Upper lobe of left lung (tissue), 4 donors: ENCODE results near the gene DAPK2.
A peak's percentile ranks its signal among the peaks of the same experiment; 100 is the strongest.

Experiments used
- EP300 ChIP-seq, 4 donors: sonication (generic); formaldehyde crosslinking; IDR thresholded peaks; one replicate each; pipeline ENCODE4 v1.5.1; 2017; ENCODE audit warnings: antibody characterized with exemption in 4 of 4, control low read depth in 2 of 4
- POLR2A ChIP-seq, 4 donors: fragments of 450-650 bp; IDR thresholded peaks; one replicate each; pipeline ENCODE4 v1.5.1; 2016 to 2017; ENCODE audit warnings: antibody characterized with exemption in 4 of 4, mild to moderate bottlenecking in 2 of 4
- POLR2AphosphoS5 ChIP-seq, 2 donors: sonication (generic); formaldehyde crosslinking; IDR thresholded peaks; one replicate each; pipeline ENCODE4 v1.5.1; 2017; ENCODE audit warnings: antibody characterized with exemption in 2 of 2
- TF ChIP-seq, protein P1 (sequence below), 6 experiments: fragments of 450-650 bp in 4 of 6; fragments of 200-600 bp in 2 of 6; sonication (generic) in 2 of 6; IDR thresholded peaks; one replicate each; pipeline ENCODE4 v1.5.1; 2016 to 2019; ENCODE audit warnings: antibody characterized with exemption in 6 of 6

DNA sequence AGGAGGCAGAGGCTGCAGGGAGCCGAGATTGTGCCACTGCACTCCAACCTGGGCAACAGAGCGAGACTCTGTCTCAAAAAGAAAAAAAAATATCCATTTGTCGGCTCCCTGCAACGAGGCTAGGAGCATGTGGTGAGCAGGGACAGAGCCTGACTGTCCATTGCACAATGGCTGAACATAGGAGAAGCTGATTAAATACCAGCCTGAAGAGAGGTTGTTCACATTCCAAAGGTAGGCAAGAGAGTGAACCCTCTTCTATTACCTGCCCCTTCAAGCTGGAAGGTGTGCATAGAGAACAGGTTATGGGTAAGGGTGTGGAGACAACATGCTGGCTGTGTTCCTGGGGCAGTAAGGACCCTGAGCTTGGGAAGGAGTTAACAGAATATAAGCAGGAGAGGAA is 78.7 kb downstream of the DAPK2 start:
- TF ChIP-seq EP300 (IDR thresholded peaks at IDR 0.05) = peak in 1 of 4 donors; percentile 43
- TF ChIP-seq POLR2A (IDR thresholded peaks at IDR 0.05) = no peak
- TF ChIP-seq, protein P1, sequence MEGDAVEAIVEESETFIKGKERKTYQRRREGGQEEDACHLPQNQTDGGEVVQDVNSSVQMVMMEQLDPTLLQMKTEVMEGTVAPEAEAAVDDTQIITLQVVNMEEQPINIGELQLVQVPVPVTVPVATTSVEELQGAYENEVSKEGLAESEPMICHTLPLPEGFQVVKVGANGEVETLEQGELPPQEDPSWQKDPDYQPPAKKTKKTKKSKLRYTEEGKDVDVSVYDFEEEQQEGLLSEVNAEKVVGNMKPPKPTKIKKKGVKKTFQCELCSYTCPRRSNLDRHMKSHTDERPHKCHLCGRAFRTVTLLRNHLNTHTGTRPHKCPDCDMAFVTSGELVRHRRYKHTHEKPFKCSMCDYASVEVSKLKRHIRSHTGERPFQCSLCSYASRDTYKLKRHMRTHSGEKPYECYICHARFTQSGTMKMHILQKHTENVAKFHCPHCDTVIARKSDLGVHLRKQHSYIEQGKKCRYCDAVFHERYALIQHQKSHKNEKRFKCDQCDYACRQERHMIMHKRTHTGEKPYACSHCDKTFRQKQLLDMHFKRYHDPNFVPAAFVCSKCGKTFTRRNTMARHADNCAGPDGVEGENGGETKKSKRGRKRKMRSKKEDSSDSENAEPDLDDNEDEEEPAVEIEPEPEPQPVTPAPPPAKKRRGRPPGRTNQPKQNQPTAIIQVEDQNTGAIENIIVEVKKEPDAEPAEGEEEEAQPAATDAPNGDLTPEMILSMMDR (IDR thresholded peaks at IDR 0.05) = no peak
- TF ChIP-seq POLR2AphosphoS5 (IDR thresholded peaks at IDR 0.05) = peak in 1 of 2 donors; percentile 32
